Body of pancreas (tissue), 4 donors: ENCODE measurements around the gene YARS2.

Experiments
- CTCF ChIP-seq, 7 experiments: fragments of 450-650 bp in 4 of 7; fragments of 200-600 bp in 3 of 7; sonication (generic) in 3 of 7; IDR thresholded peaks; one replicate each; pipeline ENCODE4 v1.5.1; 2016 to 2019; ENCODE audit warnings: antibody characterized with exemption in 7 of 7
- POLR2A ChIP-seq, 3 donors: fragments of 450-650 bp; IDR thresholded peaks; one replicate each; pipeline ENCODE4 v1.6.1; 2016; ENCODE audit warnings: antibody characterized with exemption in 3 of 3, mild to moderate bottlenecking in 2 of 3

DNA sequence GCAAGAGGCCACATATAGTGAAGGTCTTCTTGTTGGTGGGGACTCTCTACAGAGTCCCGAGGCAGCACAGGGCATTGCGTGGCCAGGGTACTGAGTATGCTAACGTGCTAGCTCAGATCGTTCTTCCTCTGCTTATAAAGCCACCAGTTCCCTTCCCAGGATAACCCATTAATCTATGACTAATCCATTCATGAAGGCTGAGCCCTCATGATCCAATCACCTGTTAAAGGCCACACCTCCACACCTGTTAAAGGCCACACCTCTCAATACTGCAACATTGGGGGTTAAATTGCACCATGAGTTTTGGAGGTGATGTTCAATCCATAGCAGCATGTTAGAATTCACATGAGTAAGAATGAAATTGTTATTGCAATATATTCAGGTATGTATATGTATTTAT is 12.8 kb upstream of the YARS2 start:
- TF ChIP-seq CTCF (IDR thresholded peaks at IDR 0.05), result no peak
- no peak for TF ChIP-seq POLR2A (IDR thresholded peaks at IDR 0.05)
